ENCODE measurements around the gene GBGT1.

- TF ChIP-seq CTCF (IDR thresholded peaks at IDR 0.05 in 4 of 5, conservative IDR thresholded peaks at IDR 0.05 in 1 of 5) (no peak), POLR2A (IDR thresholded peaks at IDR 0.05) (no peak)
These were observed 9.4 kb downstream of the GBGT1 start for GRCh38 chr9:133154097-133154989.

All from gastrocnemius medialis (tissue), 4 donors.